Suprapubic skin (tissue), 4 donors: ENCODE data around the gene TPSB2. TPM values are rescaled to one million over a fixed set of nuclear protein-coding genes. Genes with fewer than 3 reads are reported as not detected.

Experiments used
- DNase-seq, 2 donors: peaks; one replicate each; pipeline ENCODE4 v3.0.0-alpha.2; 2019; ENCODE audit warnings: low spot score in 2 of 2
- H3K27ac ChIP-seq: fragments of 200-600 bp; sonication (generic); one replicate; pipeline ENCODE4 v1.5.1; 2019
- H3K27me3 ChIP-seq: fragments of 200-600 bp; sonication (generic); one replicate; pipeline ENCODE4 v1.5.1; 2019
- H3K36me3 ChIP-seq: fragments of 200-600 bp; sonication (generic); one replicate; pipeline ENCODE4 v1.5.1; 2019
- H3K4me1 ChIP-seq: fragments of 200-600 bp; sonication (generic); one replicate; pipeline ENCODE4 v1.5.1; 2019
- H3K4me3 ChIP-seq: fragments of 200-600 bp; sonication (generic); one replicate; pipeline ENCODE4 v1.5.1; 2019; ENCODE audit warnings: mild to moderate bottlenecking
- H3K9me3 ChIP-seq: fragments of 200-600 bp; sonication (generic); one replicate; pipeline ENCODE4 v1.5.1; 2019
- EP300 ChIP-seq: sonication (generic); formaldehyde crosslinking; IDR thresholded peaks from one replicate; pipeline ENCODE4 v1.6.1; 2017; ENCODE audit warnings: antibody characterized with exemption
- POLR2A ChIP-seq, 2 donors: fragments of 450-650 bp; IDR thresholded peaks; one replicate each; pipeline ENCODE4 v1.6.1; 2017; ENCODE audit warnings: antibody characterized with exemption in 2 of 2, mild to moderate bottlenecking in 2 of 2, moderate library complexity in 2 of 2
- POLR2AphosphoS5 ChIP-seq, 3 donors: sonication (generic); formaldehyde crosslinking; IDR thresholded peaks; one replicate each; pipeline ENCODE4 v1.6.1; 2017; ENCODE audit warnings: antibody characterized with exemption in 3 of 3
- WGBS: methylation state at CpG from one replicate; pipeline ENCODE4 v1.1.5; 2018; 5-methylcytosine and 5-hydroxymethylcytosine counted together
- total RNA-seq, 4 donors: library from RNA; depleted of rRNA; stranded (reverse); fragments of >200 nt; gene quantifications; one replicate each; pipeline ENCODE4 v1.1.0, GENCODE V29; 2016
- TF ChIP-seq, protein P1 (sequence below), 2 donors: fragments of 200-600 bp in 1 of 2; fragments of 450-650 bp in 1 of 2; sonication (generic) in 1 of 2; IDR thresholded peaks; one replicate each; pipeline ENCODE4 v1.5.1; 2016 to 2019; ENCODE audit warnings: antibody characterized with exemption in 2 of 2, mild to moderate bottlenecking in 1 of 2, moderate library complexity in 1 of 2

The TPSB2 gene
- total RNA-seq, 4 donors from 2014 or later, result 13.0 to 36.9 (median 22.5) TPM

- 92% methylated on average over 9 of the region's 9 CpGs for WGBS
- Histone ChIP-seq H3K4me1 (peaks cover 8% of the 10 kb centered on the region), H3K36me3 (no peaks in the 10 kb centered on the region), H3K9me3 (no peaks in the 10 kb centered on the region), H3K27ac (no peak overlapping the region), H3K4me3 (no peak overlapping the region), H3K27me3 (peaks cover 71% of the 10 kb centered on the region)
- peak in 1 of 2 donors; percentile 43 for DNase-seq
- TF ChIP-seq POLR2AphosphoS5 (IDR thresholded peaks at IDR 0.05), result no peak
- TF ChIP-seq EP300, result no peak
- TF ChIP-seq POLR2A (IDR thresholded peaks at IDR 0.05), result no peak
- TF ChIP-seq, protein P1, sequence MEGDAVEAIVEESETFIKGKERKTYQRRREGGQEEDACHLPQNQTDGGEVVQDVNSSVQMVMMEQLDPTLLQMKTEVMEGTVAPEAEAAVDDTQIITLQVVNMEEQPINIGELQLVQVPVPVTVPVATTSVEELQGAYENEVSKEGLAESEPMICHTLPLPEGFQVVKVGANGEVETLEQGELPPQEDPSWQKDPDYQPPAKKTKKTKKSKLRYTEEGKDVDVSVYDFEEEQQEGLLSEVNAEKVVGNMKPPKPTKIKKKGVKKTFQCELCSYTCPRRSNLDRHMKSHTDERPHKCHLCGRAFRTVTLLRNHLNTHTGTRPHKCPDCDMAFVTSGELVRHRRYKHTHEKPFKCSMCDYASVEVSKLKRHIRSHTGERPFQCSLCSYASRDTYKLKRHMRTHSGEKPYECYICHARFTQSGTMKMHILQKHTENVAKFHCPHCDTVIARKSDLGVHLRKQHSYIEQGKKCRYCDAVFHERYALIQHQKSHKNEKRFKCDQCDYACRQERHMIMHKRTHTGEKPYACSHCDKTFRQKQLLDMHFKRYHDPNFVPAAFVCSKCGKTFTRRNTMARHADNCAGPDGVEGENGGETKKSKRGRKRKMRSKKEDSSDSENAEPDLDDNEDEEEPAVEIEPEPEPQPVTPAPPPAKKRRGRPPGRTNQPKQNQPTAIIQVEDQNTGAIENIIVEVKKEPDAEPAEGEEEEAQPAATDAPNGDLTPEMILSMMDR (IDR thresholded peaks at IDR 0.05), result no peak
These were observed 32.9 kb upstream of the TPSB2 start for GRCh38 chr16:1262846-1263221.

DNA sequence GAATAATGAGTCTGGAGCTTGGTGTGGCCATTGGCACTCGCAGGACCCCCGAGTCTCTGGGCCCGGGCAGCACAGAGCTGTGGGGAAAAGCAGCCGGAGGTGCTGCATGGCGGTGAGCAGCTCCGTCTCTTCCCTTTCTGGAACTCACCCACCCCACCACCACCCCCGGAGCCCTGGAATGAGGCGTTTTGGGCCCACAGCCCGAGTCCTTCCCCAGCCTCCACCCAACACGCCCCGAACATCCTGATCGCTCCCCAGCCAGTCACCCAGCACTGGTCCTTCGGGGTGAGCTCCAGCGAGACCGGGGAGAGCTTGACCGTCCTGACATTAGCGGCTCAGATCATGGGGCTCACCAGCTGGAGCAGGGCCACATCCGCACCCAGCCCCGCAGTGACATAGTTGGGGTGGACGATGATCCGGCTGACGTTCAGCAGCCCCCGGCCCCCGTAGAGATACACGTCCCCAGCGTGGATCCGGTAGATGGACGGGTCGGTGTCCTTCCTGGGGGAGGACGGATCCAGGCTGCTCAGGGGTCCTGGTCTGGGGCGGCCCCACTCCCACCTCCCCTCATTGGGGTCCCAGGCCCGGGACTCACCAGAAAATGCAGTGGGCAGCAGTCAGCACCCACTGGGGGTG, 32.3 kb upstream of the TPSB2 start:
- Histone ChIP-seq H3K27ac (no peak overlapping the region), H3K4me1 (peaks cover 8% of the 10 kb centered on the region), H3K9me3 (no peaks in the 10 kb centered on the region), H3K36me3 (no peaks in the 10 kb centered on the region), H3K4me3 (no peak overlapping the region), H3K27me3 (peaks cover 76% of the 10 kb centered on the region)
- 70% methylated on average over 23 of the region's 32 CpGs for whole genome bisulfite sequencing
- DNase-seq, result peak in 1 of 2 donors; percentile 49
- no peak for TF ChIP-seq POLR2AphosphoS5 (IDR thresholded peaks at IDR 0.05)
- no peak for TF ChIP-seq POLR2A (IDR thresholded peaks at IDR 0.05)
- TF ChIP-seq, protein P1 (IDR thresholded peaks at IDR 0.05), result no peak
- no peak for TF ChIP-seq EP300

DNA sequence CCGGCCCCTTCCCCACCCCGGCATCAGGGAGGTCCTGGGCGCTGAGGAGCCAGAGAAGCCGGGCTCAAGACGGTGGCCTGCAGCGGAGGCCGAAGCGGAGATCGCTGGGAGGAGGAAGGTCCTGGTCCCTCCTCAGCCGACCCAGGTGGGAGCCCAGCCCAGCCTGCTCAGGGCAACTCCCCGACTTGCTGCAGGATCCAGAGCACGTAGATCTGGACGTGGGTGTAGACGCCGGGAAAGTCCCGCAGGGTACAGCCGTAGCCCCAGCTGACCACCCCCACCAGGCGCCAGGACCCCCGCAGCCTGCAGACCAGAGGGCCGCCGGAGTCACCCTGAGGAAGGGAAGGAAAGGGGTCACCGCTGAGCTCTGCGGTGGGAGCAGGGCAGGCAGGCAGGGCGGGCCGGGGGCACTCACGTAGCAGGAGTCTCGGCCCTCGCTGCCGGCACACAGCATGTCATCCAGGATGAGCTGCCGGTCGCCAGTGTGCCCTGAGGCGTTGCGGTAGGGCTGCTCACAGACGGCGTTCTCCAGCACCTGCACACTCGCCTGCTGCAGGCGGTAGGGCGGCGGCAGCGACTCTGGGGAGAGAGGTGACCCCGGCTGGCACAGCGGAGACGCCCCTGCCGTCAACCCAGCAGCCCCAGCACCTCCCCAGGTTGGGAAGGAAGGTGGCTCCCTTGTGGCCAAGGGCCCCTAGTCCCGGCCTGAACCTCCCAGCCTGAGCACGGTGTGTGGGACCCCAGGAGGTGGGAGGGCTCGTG, 31.3 kb upstream of the TPSB2 start:
- Histone ChIP-seq H3K27me3 (peaks cover 78% of the 10 kb centered on the region), H3K9me3 (no peaks in the 10 kb centered on the region), H3K4me1 (peaks cover 8% of the 10 kb centered on the region), H3K27ac (no peak overlapping the region), H3K4me3 (no peak overlapping the region), H3K36me3 (no peaks in the 10 kb centered on the region)
- 15% methylated on average over 9 of the region's 47 CpGs for WGBS
- TF ChIP-seq POLR2AphosphoS5 (IDR thresholded peaks at IDR 0.05) (no peak), EP300 (no peak), POLR2A (IDR thresholded peaks at IDR 0.05) (no peak)
- TF ChIP-seq, protein P1 (IDR thresholded peaks at IDR 0.05), result no peak
- DNase-seq, result peak in 1 of 2 donors; percentile 54

GRCh38 chr16:1260101-1260680, 30.2 kb upstream of the TPSB2 start:
- 90% methylated on average over 2 of the region's 36 CpGs for WGBS
- H3K9me3 ChIP-seq, result no peaks in the 10 kb centered on the region
- TF ChIP-seq POLR2AphosphoS5 (IDR thresholded peaks at IDR 0.05), result no peak
- TF ChIP-seq, protein P1 (IDR thresholded peaks at IDR 0.05), result no peak
- no peak for TF ChIP-seq POLR2A (IDR thresholded peaks at IDR 0.05)
- TF ChIP-seq EP300, result no peak
- H3K36me3 ChIP-seq, result no peaks in the 10 kb centered on the region
- peak in 1 of 2 donors; percentile 56 for DNase-seq
- peaks cover 84% of the 10 kb centered on the region for H3K27me3 ChIP-seq
- peaks cover 8% of the 10 kb centered on the region for H3K4me1 ChIP-seq
- H3K4me3 ChIP-seq, result no peak overlapping the region
- H3K27ac ChIP-seq, result no peak overlapping the region

DNA sequence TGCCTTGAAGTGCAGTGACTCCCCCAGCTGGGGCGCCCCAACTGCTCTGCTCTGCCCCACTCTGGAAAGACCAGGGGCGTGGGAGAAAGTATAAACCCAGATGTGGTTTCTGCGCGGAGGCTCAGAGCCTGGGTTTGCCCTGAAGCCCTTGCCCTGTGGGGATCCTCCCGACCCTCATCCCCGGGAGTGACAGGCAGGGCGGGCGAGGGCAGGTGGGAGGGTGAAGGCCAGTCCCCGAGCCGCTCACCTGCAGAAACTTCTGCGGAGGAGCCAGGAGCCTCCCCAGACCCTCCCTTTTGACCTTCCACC, 29.7 kb upstream of the TPSB2 start:
- Histone ChIP-seq H3K27me3 (peaks cover 86% of the 10 kb centered on the region), H3K4me3 (no peak overlapping the region)
- 40% methylated on average over 1 of the region's 11 CpGs for WGBS

More for the DNA sequence above, 29.7 kb upstream of the TPSB2 start:
- Histone ChIP-seq H3K27ac (no peak overlapping the region), H3K9me3 (no peaks in the 10 kb centered on the region), H3K4me1 (peaks cover 8% of the 10 kb centered on the region), H3K36me3 (no peaks in the 10 kb centered on the region)
- peak in 1 of 2 donors; percentile 39 for DNase-seq
- TF ChIP-seq POLR2AphosphoS5 (IDR thresholded peaks at IDR 0.05) (no peak), EP300 (no peak), POLR2A (IDR thresholded peaks at IDR 0.05) (no peak)
- TF ChIP-seq, protein P1 (IDR thresholded peaks at IDR 0.05), result no peak
